ENCODE measurements around the gene A4GALT.

Gene A4GALT

GRCh38 chr22:42711895-42712837 is 8.5 kb downstream of the A4GALT start:
- no peaks in the 10 kb centered on the region for H3K36me3 ChIP-seq

GRCh38 chr22:42711281-42711731 is 9.4 kb downstream of the A4GALT start:
- TF ChIP-seq CTCF (IDR thresholded peaks at IDR 0.05) = no peak
- Histone ChIP-seq H3K27me3 (peaks cover 34% of the 10 kb centered on the region), H3K4me3 (ENCODE audit: low read depth in 1 of 2, low read length in 1 of 2) (no peak overlapping the region), H3K9me3 (no peaks in the 10 kb centered on the region), H3K4me1 (ENCODE audit: control insufficient read depth in 1 of 2, insufficient read depth in 1 of 2, low read depth in 1 of 2, low read length in 1 of 2) (no peaks in the 10 kb centered on the region), H3K36me3 (no peaks in the 10 kb centered on the region), H3K27ac (no peak overlapping the region)

More at GRCh38 chr22:42711895-42712837, 8.5 kb downstream of the A4GALT start:
- peaks cover 43% of the 10 kb centered on the region for H3K27me3 ChIP-seq
- no peak overlapping the region for H3K27ac ChIP-seq
- no peak for TF ChIP-seq CTCF (IDR thresholded peaks at IDR 0.05)
- no peak overlapping the region for H3K4me3 ChIP-seq (ENCODE audit: low read depth in 1 of 2, low read length in 1 of 2)
- H3K9me3 ChIP-seq = no peaks in the 10 kb centered on the region
- no peaks in the 10 kb centered on the region for H3K4me1 ChIP-seq (ENCODE audit: control insufficient read depth in 1 of 2, insufficient read depth in 1 of 2, low read depth in 1 of 2, low read length in 1 of 2)

GRCh38 chr22:42708417-42708816 is 12.3 kb downstream of the A4GALT start:
- Histone ChIP-seq H3K27me3 (peaks cover 24% of the 10 kb centered on the region), H3K36me3 (no peaks in the 10 kb centered on the region), H3K4me1 (ENCODE audit: control insufficient read depth in 1 of 2, insufficient read depth in 1 of 2, low read depth in 1 of 2, low read length in 1 of 2) (no peaks in the 10 kb centered on the region), H3K9me3 (no peaks in the 10 kb centered on the region), H3K27ac (no peak overlapping the region), H3K4me3 (ENCODE audit: low read depth in 1 of 2, low read length in 1 of 2) (no peak overlapping the region)
- no peak for TF ChIP-seq CTCF (IDR thresholded peaks at IDR 0.05)

GRCh38 chr22:42707496-42707895 is 13.2 kb downstream of the A4GALT start:
- no peaks in the 10 kb centered on the region for H3K36me3 ChIP-seq
- H3K27ac ChIP-seq = no peak overlapping the region
- no peaks in the 10 kb centered on the region for H3K4me1 ChIP-seq (ENCODE audit: control insufficient read depth in 1 of 2, insufficient read depth in 1 of 2, low read depth in 1 of 2, low read length in 1 of 2)
- no peak for TF ChIP-seq CTCF (IDR thresholded peaks at IDR 0.05)
- no peaks in the 10 kb centered on the region for H3K9me3 ChIP-seq
- no peak overlapping the region for H3K4me3 ChIP-seq (ENCODE audit: low read depth in 1 of 2, low read length in 1 of 2)
- H3K27me3 ChIP-seq = peaks cover 15% of the 10 kb centered on the region

GRCh38 chr22:42704896-42705295 is 15.8 kb downstream of the A4GALT start:
- Histone ChIP-seq H3K4me1 (ENCODE audit: control insufficient read depth in 1 of 2, insufficient read depth in 1 of 2, low read depth in 1 of 2, low read length in 1 of 2) (no peaks in the 10 kb centered on the region), H3K4me3 (ENCODE audit: low read depth in 1 of 2, low read length in 1 of 2) (no peak overlapping the region), H3K9me3 (no peaks in the 10 kb centered on the region), H3K27me3 (no peaks in the 10 kb centered on the region), H3K36me3 (no peaks in the 10 kb centered on the region), H3K27ac (no peak overlapping the region)
- no peak for TF ChIP-seq CTCF (IDR thresholded peaks at IDR 0.05)

Data from neutrophil (primary cell).